Measurements from ENCODE around the gene HES5.

DNA sequence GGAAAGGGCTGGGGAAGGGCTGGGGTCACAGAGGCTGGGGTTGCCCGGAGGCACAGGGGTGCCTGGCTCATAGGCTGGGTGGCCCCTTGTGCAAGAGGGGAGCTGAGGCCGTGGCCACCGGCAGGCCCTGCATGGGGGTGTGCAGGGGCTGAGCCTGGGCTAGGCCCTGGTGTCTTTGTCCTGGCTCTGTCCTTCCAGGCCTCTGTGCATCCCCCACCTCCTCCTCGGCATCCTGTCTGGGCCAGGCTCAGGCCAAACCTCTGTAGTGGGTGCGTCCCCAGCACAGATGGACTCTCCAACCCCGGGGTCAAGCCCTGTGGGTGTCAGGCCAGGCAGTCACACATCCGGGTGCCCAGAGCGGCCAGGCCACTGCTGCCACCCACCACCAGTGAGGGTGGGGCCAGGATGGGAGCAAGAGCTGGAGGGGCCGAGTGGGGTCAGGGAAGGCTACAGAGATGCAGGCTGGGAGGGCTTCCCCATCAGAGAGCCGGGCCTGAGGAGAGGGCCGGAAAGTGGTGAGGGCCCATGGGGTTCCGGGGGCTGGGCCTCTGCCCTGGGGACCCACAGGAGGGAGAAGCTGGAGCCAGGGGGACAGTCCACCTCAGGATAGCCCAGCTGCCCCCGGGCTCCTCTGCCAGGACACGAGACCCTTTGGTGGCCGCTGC lies 23.0 kb downstream of the HES5 start:
- TF ChIP-seq CTCF (conservative IDR thresholded peaks at IDR 0.05 in 1 of 2, IDR thresholded peaks at IDR 0.05 in 1 of 2; ENCODE audit: low read depth in 1 of 2, low read length in 2 of 2) (no peak), EZH2 (IDR thresholded peaks at IDR 0.05; ENCODE audit: low read length, missing control alignments) (no peak)

All from fibroblast of lung (primary cell).